DMS114 treated with DMSO at 0.1 percent for 48 hours (cell line): Measurements from ENCODE around the gene RAB5IF.

Experiments
- DNase-seq: peaks from one replicate; lab custom pipeline; 2025; ENCODE audit not compliant: unreplicated experiment; lab: John Stamatoyannopoulos, UW

RAB5IF gene

GRCh38 chr20:36658300-36658699 lies 52.7 kb downstream of the RAB5IF start:
- no peak for DNase-seq
